ENCODE measurements around the gene NACA. TPM values are rescaled to one million over a fixed set of nuclear protein-coding genes. Genes with fewer than 3 reads are reported as not detected.

The NACA gene
- total RNA-seq, 2 donors from 2014 or later: 509 to 657 TPM

DNA sequence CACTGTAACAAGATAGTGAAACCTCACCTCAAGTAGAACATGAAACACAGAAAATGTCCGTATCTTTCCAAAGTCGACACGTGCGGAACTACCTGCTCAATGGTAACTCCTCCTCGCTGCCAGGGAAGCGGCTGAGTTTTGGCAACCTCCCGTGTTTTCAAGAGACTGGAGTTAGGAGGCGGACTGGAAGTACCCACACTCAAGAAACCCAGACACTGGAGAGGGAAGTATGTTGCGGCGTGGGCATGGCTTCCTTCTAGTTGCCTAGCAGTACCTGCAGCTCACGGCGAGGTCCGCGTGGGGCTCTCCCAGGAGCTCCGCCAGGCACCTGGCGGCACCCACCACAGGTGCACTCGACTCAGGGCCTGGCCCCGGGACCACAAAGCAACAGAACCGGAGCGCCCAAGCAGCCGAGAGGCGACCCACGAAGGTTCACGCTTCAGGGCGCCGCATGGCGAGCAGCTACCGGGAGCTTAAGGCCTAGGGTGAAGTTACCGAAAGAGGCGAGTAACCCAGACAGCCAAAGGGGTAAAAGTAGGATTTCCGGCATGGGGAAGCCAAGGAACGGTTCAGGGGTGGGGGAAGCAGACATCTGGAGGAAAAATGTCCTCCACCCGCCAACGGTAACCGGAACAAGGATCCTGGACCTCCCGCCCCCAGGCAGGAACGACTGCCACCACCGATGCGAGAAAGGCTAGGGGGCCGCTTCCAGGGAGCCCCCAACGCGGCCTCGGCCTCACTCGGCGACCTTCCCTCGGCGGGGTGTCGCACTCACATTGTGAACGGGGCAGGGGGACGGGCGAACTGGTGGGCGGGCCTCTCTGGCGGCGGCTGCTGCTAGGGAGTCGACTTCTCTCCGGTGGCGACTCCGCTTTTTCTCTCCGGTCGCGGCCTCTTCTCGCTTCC, 37.6 kb downstream of the NACA start:
- H3K27ac ChIP-seq: peak overlapping the region; percentile 95 to 100
- H3K4me1 ChIP-seq (ENCODE audit: control insufficient read depth in 1 of 2, low read depth in 2 of 2): peaks cover 15 to 42% of the 10 kb centered on the region in 2 donors
- H3K27me3 ChIP-seq (replicated peaks; ENCODE audit: insufficient read depth): no peaks in the 10 kb centered on the region
- DNase-seq (ENCODE audit: low spot score): no peak
- TF ChIP-seq, protein P1, sequence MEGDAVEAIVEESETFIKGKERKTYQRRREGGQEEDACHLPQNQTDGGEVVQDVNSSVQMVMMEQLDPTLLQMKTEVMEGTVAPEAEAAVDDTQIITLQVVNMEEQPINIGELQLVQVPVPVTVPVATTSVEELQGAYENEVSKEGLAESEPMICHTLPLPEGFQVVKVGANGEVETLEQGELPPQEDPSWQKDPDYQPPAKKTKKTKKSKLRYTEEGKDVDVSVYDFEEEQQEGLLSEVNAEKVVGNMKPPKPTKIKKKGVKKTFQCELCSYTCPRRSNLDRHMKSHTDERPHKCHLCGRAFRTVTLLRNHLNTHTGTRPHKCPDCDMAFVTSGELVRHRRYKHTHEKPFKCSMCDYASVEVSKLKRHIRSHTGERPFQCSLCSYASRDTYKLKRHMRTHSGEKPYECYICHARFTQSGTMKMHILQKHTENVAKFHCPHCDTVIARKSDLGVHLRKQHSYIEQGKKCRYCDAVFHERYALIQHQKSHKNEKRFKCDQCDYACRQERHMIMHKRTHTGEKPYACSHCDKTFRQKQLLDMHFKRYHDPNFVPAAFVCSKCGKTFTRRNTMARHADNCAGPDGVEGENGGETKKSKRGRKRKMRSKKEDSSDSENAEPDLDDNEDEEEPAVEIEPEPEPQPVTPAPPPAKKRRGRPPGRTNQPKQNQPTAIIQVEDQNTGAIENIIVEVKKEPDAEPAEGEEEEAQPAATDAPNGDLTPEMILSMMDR (IDR thresholded peaks at IDR 0.05): no peak
- peak; percentile 29 for ATAC-seq (ENCODE audit: insufficient number of reproducible peaks, low FRiP score, low read depth)
- peak overlapping the region; percentile 92 for H3K4me3 ChIP-seq
- H3K9me3 ChIP-seq: no peaks in the 10 kb centered on the region
- no peaks in the 10 kb centered on the region for H3K36me3 ChIP-seq

DNA sequence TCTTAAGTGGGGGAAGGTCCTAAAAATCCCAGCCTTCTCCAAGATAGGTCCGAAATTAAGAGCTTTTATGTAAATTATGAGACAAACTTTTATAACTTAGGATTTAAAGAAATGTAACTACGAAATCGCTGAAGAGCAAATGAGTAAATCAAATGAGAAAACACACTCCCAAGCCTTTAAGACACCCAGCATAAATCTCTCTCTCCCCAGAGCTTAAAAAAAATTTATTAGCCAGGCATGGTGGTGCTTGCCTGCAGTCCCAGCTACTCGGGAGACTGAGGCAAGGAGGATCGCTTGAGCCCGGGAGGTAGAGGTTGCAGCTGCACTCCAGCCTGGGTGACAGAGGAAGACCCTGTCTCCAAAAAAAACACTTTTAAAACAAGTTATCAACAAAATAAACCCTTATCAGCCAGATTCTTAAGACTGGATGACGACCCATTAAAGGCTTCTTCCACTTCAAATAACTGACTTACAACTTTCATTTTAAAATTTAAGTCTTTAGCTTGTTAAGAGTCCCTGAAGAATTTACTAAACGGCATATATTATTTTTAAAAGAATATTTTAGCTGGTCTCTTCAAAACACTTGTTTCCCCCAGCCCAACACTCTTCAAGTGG, 40.2 kb downstream of the NACA start:
- no peaks in the 10 kb centered on the region for H3K27me3 ChIP-seq (replicated peaks; ENCODE audit: insufficient read depth)
- peak overlapping the region; percentile 92 for H3K4me3 ChIP-seq
- peak overlapping the region in 1 of 2 donors; percentile 52 for H3K27ac ChIP-seq
- ATAC-seq (ENCODE audit: insufficient number of reproducible peaks, low FRiP score, low read depth): no peak
- no peaks in the 10 kb centered on the region for H3K9me3 ChIP-seq
- H3K4me1 ChIP-seq (ENCODE audit: control insufficient read depth in 1 of 2, low read depth in 2 of 2): peaks cover 16 to 58% of the 10 kb centered on the region in 2 donors
- peaks cover 6% of the 10 kb centered on the region for H3K36me3 ChIP-seq
- no peak for DNase-seq (ENCODE audit: low spot score)
- TF ChIP-seq, protein P1 (IDR thresholded peaks at IDR 0.05): no peak

DNA sequence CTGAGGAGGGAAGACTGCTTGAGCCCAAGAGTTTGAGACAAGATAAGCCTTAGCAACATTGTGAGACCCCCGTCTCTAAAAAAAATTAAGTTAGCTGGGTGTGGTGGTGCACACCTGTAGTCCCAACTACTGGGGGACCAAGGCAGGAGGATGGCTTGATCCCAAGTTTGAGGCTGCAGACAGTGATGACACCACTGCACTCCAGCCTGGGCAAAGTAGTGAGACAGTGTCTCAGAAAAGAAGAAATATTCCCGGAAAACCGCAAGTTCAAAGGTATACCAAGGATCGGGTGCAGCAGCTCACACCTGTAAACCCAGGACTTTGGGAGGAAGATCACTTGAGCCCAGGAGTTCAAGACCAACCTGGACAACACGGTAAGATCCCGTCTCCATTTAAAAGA, 42.8 kb downstream of the NACA start:
- peaks cover 29 to 65% of the 10 kb centered on the region in 2 donors for H3K4me1 ChIP-seq (ENCODE audit: control insufficient read depth in 1 of 2, low read depth in 2 of 2)
- peaks cover 6% of the 10 kb centered on the region for H3K36me3 ChIP-seq
- no peaks in the 10 kb centered on the region for H3K27me3 ChIP-seq (replicated peaks; ENCODE audit: insufficient read depth)
- DNase-seq (ENCODE audit: low spot score) (no peak), ATAC-seq (ENCODE audit: insufficient number of reproducible peaks, low FRiP score, low read depth) (no peak)
- TF ChIP-seq, protein P1 (IDR thresholded peaks at IDR 0.05): no peak
- no peak overlapping the region for H3K4me3 ChIP-seq
- H3K27ac ChIP-seq: no peak overlapping the region
- no peaks in the 10 kb centered on the region for H3K9me3 ChIP-seq

DNA sequence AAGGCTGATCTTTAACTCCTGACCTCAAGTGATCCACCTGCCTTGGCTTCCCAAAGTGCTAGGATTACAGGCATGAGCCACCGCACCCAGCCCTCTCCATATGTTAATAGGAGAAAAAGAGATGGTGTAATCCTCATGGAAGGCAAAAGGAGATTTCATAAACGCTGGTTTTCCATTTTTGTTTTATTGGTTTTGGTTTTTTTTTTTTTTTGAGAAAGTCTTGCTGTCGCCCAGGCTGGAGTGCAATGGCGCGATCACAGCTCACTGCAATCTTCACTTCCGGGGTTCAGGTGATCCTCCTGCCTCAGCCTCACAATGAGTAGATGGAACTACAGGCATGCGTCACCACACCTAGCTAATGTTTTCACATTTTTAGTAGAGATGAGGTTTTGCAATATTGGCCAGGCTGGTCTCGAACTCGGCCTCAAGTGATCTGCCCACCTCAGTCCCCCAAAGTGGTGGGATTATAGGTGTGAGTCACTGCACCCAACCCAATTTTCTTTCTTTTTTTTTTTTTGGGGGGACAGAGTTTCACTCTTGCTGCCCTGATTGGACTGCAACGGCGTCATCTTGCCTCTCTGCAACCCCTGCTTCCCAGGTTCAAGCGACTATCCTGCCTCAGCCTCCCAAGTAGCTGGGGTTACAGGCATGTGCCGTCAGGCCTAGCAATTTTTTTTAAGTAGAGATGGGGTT, 45.1 kb downstream of the NACA start:
- peaks cover 28 to 69% of the 10 kb centered on the region in 2 donors for H3K4me1 ChIP-seq (ENCODE audit: control insufficient read depth in 1 of 2, low read depth in 2 of 2)

More for the DNA sequence above, 45.1 kb downstream of the NACA start:
- Histone ChIP-seq H3K36me3 (peaks cover 6% of the 10 kb centered on the region), H3K9me3 (no peaks in the 10 kb centered on the region), H3K27ac (no peak overlapping the region), H3K27me3 (replicated peaks; ENCODE audit: insufficient read depth) (no peaks in the 10 kb centered on the region), H3K4me3 (no peak overlapping the region)
- no peak for ATAC-seq (ENCODE audit: insufficient number of reproducible peaks, low FRiP score, low read depth)
- TF ChIP-seq, protein P1 (IDR thresholded peaks at IDR 0.05): no peak
- DNase-seq (ENCODE audit: low spot score): no peak

Data from thoracic aorta (tissue), 2 donors.